NCI-H748 treated with DMSO at 0.1 percent for 48 hours (cell line): ENCODE results near the gene ZNF407.

Experiments used
- DNase-seq: peaks from one replicate; lab custom pipeline; 2025; lab: John Stamatoyannopoulos, UW

The ZNF407 gene

DNA sequence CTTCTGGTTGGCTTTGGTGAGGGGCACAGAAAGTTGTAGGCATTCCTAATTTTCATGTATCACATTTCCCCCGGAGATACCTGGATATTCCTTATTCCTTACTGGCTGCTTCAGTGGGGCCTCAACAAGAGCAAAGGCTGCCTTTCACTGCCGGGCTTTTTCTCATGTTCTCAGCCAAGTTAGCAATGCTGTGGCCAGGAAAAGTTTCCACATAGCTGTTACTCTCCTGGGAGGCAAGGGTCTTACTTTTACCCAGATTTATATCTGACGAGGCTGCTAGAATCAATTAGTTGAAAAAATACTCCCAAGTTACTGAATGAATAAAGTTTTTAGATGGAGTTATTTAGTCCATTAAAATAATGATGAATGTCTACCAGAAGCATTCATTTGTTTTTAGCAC, 230.5 kb downstream of the ZNF407 start:
- DNase-seq: no peak

DNA sequence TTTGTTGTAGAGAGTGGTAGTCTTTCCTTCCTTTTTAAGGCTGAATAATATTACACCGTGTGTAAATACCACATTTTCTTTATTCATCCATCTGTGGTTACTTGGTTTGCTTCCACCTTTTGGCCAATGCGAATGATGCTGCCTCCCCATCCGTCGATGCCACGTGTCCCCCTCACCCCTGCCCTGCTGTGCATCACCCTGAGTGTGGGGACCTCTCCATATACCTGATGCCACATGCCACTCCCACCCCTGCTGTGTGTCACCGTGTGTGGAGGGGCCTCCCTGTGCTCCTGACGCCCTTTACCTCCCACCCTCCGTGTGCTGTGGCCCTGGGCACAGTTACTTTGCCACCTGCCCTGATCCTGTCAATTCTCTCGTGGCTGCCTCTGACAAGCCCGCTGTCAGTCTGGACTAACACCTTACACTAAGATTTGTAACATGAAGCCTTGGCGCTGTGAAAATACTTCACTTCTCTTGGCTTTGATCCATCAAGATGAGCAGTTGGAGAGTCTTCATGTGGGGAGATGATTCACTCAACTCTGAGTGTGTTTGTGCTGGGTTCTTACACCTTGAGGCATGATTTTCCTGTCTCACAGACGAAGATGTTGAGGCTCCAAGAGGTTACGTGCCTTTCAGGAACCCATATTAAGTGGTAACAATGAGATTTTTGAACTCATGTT, 234.0 kb downstream of the ZNF407 start:
- no peak for DNase-seq

DNA sequence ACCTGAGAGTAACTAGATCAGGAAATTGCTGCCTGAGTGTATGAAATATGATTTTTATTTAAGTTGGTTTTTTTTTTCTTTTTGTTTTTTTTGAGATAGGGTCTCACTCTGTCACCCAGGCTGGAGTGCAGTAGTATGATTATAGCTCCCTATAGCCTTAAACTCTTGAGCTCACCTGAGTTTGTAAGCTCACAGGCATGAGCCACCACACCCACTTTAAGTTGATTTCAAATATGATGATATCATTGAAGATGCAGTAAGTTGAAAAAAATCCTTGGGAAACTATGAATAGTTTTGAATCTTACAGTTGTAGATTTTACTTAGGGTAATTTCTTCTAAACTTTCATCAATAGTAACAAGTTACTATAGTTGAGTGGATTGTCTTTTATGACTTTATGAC, 234.7 kb downstream of the ZNF407 start:
- DNase-seq: no peak

DNA sequence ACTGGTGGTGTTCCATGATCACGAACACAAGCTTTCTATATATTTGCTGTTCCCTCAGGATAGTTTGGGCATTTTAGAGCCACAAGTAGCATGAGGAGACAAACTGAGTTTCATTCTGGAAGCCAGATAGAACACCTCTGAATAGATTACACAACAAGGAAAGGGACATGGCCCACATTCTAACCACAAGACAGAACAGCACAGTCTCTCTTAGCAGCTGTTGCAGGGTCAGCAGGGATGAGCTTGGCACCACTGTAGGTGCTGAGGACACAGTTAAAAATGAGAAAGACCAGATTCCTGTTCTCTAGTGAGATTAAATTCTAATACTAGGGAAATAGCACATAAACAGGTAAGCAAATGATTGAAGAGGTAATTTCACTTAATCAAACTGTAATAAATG, 235.3 kb downstream of the ZNF407 start:
- DNase-seq: no peak

DNA sequence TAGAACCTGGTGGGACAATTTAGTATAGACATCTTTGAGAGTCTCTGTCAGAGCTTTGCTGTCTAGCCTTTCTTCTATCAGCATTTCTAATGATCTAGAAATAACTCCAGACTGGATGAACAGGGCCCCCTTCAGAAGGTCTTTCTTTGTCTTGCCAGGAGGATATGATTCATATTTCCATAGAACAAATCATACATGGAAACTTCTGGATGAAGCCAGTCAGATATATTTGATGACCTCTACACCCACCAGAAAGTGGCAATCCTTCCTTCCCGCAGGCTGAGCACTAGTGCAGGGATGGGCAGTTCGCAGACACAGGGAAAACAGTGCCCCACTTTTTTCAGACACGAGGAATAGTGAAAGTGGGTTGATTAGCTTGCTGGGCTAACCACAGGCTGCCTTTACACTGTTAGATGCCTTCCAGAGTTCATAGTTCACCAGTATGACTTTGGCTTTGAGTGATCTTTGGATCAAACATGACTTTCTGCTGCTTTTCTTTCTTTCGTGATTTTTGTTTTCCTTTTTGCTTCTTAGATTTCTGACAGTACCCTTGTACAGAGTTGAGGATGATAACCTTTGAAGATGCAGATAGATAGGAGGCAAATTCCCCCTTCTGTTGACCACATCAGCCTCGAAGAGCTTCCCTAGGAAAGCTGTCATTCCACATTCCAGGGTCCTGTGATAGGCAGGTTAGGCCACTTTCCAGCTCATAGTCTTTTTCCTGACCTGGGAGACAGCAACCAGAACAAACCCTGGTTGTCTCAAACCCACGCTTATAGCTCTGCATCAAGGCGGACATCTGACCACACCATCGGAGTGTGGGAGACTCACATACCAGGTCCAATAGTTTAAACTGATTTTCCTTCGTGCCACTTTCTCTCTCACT, 237.0 kb downstream of the ZNF407 start:
- DNase-seq: no peak

DNA sequence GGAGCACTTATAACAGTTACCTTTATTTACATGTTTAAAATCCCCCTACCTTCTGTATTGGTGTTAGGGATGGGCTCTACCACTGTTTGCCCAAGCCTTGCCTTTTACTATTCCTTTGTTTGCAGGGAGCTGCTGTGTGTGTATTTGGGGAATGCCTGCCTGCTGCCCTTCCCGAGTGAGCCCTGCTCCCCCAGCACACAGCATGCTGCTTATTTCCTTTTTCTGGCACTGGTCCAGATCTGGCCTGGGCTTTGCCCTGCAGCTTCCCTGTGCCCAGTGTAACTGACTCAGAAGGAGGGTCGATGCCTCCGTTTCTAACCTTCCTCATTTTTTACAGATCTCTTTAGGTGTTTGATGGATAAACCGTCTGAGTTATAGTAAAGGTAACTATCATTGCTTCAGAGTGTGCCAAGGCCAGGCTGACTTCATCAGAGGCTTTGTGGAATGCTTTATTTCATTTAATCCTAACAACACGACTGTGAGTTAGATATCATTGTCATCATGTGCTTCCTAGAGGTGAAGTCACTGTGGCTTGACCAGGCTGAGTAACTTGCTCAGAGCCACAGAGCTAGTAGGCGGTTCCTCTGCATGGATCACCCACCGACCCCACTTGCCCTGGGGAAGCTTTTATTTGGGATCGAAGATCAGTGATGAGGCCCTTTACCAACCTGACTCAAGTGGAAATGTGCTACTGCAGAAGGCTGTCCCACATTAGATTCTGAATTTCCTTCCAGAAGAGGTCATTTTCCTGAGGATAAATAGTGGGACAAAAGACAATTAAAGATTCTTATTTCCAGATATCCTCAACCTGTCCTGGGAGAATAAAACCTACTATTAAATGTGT, 238.8 kb downstream of the ZNF407 start:
- DNase-seq: peak; percentile 95

DNA sequence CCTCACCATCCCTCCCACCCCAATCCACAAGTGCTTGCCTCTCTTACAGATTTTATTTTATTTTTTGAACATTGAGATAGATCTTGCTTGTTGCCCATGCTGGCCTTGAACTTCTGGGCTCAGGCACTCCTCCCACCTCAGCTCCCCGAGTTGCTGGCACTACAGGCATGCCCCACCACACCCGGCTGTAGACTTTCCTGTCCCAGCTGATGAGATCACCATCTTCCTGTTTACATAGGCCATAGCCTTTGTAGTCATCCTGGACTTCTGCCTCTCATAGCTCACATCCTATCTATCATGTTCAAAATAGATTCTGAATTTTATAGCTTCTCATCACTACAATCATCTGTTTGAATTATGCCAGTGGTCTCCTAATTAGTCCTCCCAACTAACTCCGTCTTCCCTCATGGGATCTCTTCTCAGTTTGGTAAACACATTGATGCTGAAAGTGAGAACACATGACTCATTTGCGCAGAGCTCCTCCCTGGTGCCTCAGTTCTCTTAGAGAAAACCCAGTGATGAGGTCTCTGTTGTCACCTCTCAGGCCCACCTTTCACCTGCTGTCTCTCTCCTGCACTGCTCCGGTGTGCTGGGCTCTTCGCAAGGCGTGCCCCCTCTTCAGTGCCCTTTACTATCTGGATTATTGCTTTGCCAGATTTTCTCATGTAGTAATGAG, 243.0 kb downstream of the ZNF407 start:
- no peak for DNase-seq

DNA sequence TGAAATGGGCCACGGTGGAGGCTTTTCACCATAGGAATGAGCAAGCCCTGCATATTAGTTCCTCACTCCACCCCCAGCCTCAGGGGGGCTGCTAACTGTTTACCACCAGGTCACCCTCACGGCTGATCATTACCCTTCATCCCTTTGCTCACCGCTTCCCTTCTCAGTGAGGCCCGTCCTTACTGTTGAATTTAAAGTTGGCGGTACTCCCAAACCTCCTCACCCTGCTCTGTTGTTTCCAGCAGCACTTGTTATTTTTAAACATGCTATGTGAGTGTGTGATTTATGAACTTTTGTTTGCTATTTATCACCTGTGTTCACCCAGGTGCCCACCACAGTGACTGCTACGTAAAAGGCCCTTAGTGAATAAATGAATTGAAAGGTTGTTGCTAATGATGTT, 243.6 kb downstream of the ZNF407 start:
- no peak for DNase-seq

DNA sequence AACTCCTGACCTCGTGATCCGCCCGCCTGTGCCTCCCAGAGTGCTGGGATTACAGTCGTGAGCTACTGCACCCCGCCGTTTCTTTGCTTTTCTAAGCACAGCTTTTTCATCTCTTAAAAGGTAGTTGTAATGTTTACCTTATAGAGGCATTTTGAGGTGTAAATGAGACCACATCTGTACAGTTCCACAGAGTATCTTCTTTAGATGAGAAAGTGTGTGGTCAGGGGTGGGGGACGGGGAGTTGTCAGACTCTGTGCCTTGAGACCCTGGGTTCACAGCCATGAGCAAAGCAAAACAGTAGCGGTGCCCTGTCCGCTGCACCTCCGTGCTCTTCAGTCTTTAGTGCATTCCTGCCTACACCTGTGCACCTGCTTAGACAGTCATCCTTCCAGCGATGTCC, 251.6 kb downstream of the ZNF407 start:
- DNase-seq: no peak

DNA sequence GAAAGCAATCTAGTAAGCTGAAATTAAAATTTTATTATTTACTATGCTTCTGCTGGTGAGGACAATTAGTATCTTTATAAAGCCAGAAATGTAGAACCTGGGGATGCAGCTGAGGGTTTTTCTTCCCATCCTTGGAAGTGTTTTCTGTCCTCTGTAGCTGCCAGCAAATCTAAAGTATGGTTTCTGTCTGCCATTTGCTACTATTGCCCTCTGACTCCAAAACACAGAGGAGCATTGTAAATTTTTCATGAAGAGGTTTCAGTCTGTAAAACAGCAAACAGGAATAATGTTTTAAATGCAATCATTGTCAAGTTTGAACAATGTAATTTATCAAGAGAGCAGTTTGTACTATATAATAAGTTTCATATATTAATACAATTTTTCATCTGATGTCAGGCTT, 258.8 kb downstream of the ZNF407 start:
- no peak for DNase-seq

DNA sequence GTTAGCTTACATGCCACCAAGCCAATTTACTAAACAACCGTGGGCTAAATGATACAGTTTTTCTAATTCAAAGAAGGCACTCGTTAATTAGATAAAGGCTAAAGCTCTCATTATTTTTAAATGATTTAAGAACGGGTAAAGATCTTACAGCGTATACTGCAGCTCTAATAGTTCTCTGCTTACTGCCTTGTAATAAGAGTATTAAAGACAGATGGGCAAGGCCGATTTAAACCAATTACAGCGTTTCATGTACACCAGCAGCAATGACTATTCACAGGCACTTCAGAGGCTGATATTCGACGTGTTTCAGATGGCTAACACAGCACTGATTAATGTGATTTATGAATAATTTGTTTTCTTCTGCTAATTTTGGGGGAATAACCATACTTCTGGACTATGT, 259.3 kb downstream of the ZNF407 start:
- no peak for DNase-seq

DNA sequence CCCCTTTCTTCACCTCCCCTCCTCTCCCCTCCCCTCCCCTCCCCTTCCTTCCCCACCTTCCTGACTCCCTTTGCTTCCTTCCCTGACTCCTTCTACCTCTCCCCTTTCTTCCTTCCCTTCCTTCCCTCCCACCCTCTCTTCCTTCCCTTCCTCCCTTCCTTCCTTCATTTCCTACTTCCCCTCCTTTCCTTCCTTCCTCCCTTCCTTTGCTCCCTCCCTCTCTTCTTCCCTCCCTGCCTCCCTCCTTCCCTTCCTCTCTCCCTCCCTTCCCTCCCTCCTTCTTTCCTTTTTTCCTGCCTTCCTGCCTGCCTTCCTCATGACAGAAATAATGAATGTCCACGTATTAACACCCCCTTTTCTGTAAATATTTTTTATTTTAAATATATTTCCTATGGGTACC, 260.2 kb downstream of the ZNF407 start:
- DNase-seq: no peak

DNA sequence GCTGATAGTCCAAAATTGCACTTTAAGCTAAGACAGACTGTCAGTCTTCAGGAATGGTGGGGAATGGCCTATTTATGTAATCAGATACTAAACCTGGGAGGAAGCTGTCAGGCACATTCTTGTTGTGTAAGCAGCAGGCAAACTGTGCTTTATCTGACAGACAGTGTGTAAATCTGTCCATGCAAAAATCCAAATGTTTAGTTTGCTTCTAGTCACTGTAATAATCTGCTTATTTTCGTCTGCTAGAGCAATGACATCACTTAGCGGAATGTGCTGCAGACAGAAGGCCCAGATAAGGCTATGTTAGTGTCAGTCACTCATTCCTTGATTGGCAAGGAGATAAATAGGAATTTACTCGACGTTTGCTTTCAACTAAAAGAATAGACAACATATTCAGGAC, 263.5 kb downstream of the ZNF407 start:
- no peak for DNase-seq

DNA sequence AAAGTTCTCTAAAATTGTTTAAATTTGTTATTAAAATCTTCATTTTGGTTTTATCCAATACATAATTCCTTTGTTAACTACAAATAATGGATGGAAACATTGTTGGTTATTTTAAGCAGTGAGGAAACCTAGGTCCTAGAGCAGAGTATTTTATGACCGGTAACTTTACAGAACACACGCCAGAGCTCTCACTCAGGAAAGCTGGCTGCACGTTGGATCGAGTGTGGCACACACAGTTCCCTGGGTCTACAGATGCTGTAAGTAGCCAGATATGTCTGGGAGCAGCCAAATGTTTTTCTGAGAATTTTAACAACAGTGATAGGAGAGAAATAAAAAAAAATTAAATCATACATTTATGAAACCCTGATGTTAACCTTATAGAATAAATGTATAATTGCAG, 264.4 kb downstream of the ZNF407 start:
- no peak for DNase-seq

DNA sequence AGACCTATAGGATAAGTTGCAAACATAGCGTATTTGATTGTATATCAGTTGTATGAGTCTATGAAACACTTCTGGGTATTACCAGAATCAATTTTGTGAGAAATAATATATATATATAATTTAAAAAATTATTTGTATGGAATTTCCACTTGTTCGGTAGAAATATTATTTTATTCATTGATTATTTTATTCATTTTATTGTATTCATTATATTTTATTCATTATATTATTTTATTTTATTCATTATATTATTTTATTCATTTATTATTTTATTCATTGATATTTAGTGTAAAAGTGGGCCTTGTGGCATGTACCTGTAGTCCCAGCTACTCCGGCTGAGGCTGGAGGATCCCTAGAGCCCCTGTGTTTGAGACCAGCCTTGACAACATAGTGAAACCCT, 268.9 kb downstream of the ZNF407 start:
- DNase-seq: no peak

DNA sequence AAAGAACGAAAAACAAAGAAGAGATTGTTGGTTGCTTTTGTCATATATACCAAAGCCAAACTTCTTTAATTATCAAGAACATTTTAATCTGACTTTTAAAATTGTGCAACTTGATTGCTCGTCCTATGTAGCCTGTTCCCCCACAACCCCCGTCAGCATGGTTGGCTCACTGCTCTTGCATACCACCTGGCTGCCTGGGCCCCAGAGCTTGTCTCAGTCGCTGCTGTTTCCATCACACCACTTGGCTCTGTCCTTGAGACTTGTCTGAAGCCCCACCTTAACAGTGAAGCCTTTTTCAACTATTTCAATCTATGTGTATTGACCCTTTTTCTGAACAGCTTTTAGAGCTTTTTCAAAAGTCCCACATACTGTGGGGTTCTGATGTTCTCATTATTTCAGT, 270.8 kb downstream of the ZNF407 start:
- DNase-seq: no peak

DNA sequence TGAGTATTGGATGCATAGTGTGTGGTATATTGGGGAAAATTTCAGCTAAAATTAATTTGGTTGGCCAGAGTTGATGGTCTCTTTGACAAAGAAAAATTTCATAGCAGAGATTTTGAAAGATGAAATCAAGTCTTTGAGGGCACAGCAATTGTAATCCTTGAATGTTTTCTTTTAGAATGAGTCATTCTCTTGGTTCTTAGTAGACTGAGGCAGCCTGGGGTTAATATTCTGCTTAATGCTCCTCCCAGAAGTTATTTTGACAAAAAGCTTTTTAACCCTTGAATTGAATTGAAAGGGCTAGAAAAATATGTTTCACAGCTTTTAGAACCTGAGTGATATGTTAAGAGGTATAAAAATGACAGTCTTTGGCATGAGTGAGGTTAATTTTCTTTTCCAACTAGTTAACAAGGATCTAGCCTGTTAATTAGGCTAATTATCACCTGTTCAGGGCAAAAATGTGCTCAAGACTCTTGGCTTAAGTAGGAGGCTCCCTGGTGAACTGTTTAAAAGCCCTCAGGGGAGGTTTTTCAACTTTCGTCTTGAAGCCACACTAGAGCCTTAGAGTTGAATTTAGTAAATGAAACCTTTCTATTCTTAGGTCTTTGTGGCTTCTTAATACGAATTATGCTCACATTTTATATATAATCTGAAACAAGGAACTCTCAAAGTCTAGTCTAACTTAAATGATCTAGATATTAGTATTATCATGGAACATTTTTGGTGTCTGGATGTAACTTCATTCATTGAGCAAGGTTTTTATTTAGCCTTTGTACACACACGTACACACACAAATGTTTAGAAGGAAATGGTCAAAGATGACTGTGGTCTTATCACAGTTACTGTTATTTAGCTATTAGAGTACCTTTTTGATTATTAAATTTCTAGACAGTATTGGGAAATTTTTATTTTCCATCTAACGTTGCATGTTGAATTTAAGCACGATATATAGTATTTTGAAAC, 272.5 kb downstream of the ZNF407 start:
- no peak for DNase-seq

DNA sequence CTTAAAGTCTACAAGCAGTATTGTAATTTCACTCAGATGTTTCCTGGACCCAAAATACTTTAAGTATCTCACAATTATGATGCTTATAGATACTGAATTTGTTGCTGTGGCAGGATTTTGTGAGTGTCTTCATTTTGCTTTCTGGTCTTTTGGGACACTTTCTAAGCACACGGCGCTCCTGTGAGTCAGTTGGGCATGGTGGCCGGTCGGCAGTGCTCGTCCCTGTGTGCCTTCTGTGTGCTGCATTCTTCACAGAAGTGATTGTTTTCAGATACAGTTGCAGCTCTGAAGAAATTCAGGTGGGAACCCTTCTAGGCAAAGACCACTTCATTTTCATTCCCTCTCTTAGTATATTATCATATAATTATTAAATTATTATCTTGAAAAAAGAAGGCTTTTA, 273.3 kb downstream of the ZNF407 start:
- no peak for DNase-seq

DNA sequence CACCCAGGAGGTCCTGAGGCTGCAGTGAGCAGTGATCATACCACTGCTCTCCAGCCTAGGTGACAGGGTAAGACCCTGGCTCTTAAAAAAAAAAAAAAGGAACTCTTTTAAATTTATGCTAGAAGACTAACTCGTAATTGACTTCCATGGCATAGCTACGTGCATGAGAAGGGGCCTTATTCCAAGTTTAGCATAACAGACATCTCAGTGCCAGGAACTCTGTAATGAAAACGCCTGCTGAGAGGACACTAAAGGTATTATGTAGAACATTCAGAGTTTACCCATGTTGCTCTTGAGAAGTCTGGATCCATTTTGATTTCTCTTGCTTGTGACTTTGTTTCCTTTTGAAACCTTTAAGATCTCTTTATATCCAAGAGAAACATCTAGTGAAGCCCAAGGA, 276.0 kb downstream of the ZNF407 start:
- DNase-seq: no peak

DNA sequence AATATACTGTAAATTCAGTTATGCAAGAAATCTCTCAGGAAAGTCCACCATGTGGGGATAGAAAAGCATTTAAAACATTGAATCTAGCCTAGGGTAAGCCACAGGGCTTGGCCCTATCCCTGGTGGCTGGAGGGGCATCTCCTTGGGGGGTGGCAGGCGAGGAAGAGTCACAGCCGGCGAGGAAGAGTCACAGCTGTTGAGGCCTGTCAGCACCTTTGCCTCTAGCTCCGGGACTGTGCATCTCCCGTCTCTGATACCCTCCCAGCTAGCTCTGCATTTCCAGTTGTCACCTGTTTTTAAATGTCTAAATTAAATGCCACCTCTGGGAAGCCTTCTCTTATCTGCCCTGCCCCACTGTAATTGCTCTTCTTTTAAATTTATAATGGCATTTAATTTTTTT, 276.7 kb downstream of the ZNF407 start:
- DNase-seq: no peak

DNA sequence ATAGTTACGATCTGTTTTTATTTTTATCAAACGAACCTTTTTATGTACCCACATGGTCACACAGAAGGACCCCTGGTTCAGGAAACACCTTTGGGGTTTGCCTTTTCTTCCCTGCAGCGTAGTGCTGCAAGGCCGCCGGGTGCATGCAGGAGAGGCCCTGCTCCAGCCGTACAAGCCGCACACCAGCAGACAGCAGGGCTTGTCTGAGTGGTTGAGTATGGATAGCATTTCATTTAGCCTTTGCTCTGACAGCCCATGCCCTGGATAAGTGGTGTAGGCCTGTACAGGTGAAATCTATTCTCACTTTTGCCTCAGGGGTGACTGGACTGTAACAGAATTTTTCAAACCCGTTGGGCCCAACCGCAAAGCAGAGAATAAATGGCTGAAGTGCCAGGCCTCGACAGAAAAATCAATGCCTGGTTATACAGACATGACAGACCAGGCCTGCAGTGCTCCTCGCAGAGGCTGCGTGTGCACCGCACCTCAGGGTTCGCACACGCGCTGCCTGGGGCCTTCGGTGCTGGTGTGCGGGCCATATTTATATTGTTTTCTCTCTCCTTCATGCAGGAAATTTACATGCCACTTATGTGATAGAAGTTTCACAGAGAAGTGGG, 279.1 kb downstream of the ZNF407 start:
- no peak for DNase-seq
